ENCODE data around the gene OLFML2B.

- no peak for TF ChIP-seq TAF1 (IDR thresholded peaks at IDR 0.05; ENCODE audit: borderline replicate concordance, insufficient read depth, low read length)
- no peak for TF ChIP-seq POLR2AphosphoS5 (IDR thresholded peaks at IDR 0.05; ENCODE audit: low read depth, low read length)
Measured at GRCh38 chr1:162069334-162070093, 45.8 kb upstream of the OLFML2B start, which contains the start of gene NOS1AP.
